ELF-1 (cell line): ENCODE measurements around the gene C6orf47.
"Not testable (repeated sequence)": the region's sequence is repeated elsewhere in the genome, so short reads cannot be mapped to it uniquely, and the experiment has no call there.

ENCODE experiments used
- DNase-seq: peaks from one replicate; pipeline ENCODE4 v3.0.0-alpha.2; 2016; ENCODE audit warnings: low read depth, low spot score

The C6orf47 gene, protein sequence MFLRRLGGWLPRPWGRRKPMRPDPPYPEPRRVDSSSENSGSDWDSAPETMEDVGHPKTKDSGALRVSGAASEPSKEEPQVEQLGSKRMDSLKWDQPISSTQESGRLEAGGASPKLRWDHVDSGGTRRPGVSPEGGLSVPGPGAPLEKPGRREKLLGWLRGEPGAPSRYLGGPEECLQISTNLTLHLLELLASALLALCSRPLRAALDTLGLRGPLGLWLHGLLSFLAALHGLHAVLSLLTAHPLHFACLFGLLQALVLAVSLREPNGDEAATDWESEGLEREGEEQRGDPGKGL

GRCh38 chr6:31660381-31661261 is at the start of gene C6orf47:
TSS of gene C6orf47 (minus strand) at chr6:31660778. CDS start at chr6:31659947, 831 bp downstream.
- peak; percentile 87 for DNase-seq

- not testable (repeated sequence) for DNase-seq
These were observed 48.6 kb upstream of the C6orf47 start for GRCh38 chr6:31709157-31709556.

DNA sequence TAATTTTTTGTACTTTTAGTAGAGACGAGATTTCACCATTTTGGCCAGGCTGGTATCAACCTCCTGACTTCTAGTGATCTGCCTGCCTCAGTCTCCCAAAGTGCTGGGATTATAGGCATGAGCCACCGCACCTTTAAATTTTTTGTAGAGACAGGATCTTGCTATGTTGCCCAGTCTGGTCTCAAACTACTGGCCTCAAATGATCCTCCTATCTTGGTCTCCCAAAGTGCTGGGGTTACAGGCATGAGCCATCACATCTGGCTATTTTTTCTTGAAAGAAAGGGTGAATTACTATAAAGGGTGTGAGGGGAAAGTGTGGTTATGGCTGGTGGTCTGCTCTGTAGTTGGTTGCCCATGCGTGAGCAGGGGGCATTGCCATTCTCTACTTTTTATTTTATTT is 47.6 kb upstream of the C6orf47 start:
- no peak for DNase-seq

DNA sequence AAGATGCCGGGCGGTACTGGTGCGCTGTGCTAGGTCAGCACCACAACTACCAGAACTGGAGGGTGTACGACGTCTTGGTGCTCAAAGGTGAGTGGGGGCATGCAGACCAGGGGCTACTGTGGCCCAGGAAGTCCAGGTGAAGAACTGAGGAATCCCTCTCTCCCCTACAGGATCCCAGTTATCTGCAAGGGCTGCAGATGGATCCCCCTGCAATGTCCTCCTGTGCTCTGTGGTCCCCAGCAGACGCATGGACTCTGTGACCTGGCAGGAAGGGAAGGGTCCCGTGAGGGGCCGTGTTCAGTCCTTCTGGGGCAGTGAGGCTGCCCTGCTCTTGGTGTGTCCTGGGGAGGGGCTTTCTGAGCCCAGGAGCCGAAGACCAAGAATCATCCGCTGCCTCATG is 47.1 kb upstream of the C6orf47 start:
- DNase-seq, result no peak

GRCh38 chr6:31706599-31706998 is 46.0 kb upstream of the C6orf47 start, which contains the start of gene LY6G6F:
TSS of gene LY6G6F (plus strand) at chr6:31706866. CDS start at chr6:31706907, 41 bp downstream.
- no peak for DNase-seq

DNA sequence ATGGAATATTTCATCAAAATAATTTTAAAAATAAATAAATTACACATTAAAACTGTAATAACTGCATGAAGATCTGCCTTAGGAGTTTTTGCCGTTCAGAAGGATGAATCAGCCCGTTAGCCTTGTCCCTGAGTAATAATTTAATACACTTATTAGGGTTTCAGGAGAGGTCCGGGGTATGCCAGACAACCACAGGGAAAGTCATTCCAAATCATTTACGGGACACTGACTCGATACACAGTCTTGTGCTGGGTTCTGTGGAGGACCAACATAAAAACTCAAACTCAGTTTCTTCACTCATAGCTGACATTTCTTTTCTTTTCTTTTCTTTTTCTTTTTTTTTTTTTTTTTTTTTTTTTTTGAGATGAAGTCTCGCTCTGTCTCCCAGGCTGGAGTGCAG is 45.4 kb upstream of the C6orf47 start:
- DNase-seq, result no peak

GRCh38 chr6:31702819-31703716 is 42.5 kb upstream of the C6orf47 start, which contains the start of gene ABHD16A:
TSS of gene ABHD16A (minus strand) at chr6:31703324. CDS start at chr6:31703281, 43 bp downstream.
- DNase-seq, result peak; percentile 98

- DNase-seq, result no peak
These were observed 41.8 kb upstream of the C6orf47 start for GRCh38 chr6:31702405-31702818.

- no peak for DNase-seq
These were observed 41.3 kb upstream of the C6orf47 start for GRCh38 chr6:31701666-31702404.

DNA sequence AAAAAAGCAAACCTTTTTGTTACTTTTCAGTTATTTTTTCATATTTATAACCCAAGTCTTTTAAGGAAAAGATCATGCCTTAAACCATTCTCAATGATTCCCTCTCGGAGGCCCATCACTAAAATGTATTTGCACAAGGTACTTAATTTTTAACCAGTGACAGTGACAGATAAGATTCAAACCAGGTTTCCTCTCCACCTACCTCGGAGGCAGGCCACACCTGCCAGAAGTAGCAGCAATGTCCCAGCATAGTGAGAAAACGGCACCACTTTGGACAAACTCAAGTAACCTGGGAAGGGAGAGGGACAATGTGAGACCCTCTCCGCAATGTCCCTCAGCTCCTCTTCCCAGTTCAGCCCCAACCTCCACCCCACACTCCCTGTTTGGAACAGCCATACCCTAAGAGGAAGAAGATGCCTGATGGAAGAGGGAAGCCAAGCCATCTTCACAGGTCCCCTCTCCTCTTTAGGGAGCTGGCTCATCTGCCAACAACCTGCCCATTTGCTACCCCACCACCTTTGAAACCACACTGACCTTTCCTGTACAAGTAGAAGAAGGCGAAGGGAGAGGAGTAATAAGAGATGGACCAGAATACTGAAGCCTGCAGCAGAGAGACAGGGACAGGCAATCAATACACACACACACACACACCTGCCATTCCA is 40.3 kb upstream of the C6orf47 start:
- DNase-seq, result no peak

DNA sequence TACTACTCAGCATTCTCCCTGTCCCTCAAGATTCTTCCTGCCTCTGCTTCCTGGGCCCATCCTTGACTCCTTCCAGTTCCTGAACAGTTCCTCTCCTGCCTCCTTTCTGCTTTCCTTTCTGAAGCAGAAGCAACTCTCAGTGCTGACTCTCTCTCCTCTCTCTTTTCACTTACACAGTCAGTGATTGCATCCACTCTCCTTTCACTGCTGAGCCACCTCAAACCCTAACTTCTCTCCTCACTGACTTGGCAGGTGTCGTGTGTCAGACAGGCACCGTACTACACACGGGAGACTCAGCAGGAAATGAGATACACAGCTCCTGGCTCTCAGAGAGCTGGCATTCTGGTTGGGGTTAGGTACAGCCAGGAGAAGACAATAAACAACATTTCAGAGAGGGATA is 37.0 kb upstream of the C6orf47 start:
- DNase-seq, result no peak

- no peak for DNase-seq
These were observed 33.0 kb upstream of the C6orf47 start for GRCh38 chr6:31693535-31693934.

DNA sequence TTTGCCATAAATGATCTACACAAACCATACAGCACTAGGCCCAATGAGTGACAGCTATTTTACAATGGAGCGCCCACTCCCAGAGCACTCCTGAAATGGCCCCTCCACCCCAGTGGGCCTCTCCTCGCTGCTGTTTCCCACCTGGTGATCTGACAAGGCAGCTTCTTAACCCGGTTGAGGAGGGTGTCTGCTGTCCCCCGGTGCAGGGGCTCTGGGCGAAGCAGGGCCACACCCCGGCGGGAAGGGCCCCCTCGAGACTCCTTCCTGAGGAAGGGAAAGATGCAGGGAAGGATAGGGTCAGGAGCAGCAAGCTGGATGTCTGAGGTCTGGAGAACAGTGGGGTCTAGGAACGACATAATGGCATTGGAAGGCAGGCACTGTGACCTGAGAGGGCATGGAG is 32.3 kb upstream of the C6orf47 start:
- DNase-seq, result no peak

GRCh38 chr6:31692353-31692752 is 31.8 kb upstream of the C6orf47 start:
- DNase-seq, result no peak

- DNase-seq, result no peak
These were observed 31.1 kb upstream of the C6orf47 start for GRCh38 chr6:31691564-31692108.

DNA sequence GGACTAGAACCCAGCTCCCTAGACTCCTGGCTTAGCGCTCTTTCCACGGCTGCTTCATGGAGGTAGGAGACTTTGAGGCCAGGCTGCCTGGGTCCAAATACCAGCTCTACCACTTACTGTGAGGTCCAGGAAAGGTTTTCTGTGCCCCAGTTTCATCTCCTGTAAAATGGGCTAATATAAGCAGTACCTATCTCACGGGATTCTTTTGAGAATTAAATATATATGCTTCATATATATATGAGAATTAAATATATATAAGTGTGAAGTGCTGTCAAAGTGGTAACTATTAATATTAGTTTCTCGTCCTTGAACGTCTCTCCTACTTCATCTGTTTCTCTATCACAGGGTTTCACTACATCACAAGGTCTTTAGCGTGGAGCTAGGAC is 30.5 kb upstream of the C6orf47 start:
- DNase-seq, result no peak

DNA sequence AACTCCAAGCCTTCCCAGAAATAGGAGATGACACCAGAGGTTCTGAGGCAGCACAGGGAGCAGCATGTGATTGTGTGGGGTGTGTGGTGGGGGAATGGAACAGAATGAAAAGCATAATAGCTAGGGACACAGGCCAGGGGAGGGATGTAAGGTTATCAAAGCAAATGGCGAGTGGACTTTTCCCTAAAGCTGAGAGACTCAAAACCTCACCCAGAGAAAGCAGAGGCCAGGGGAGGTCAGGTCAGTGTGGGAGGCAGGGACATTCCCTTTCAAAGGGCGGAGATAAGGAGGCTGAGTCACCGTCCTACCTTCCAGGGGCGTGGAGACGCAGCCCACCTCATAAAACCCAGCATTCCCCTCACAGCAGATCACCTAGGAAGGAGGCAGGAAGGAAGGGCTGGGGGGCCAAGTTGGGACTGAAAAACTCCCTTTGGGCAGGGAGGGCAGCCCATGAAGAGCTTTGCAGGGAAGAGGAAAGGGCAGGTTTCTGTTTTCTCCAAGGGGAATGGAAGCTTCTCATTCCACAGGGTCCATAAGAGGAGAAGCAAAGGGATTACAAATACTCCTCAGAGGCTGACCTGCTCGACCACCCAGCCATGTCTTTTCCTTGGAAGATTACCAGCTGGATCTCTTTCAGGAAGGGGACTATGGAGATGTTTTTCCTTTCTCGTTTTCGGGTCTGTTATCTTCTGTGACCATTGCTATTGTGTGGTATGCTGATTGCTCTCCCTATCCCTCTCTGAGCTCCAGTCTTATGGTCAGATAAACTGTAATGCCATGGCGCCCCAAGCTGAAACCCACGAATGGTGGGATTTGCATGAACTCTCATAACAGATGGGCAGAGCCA is 29.9 kb upstream of the C6orf47 start:
- peak; percentile 74 for DNase-seq

DNA sequence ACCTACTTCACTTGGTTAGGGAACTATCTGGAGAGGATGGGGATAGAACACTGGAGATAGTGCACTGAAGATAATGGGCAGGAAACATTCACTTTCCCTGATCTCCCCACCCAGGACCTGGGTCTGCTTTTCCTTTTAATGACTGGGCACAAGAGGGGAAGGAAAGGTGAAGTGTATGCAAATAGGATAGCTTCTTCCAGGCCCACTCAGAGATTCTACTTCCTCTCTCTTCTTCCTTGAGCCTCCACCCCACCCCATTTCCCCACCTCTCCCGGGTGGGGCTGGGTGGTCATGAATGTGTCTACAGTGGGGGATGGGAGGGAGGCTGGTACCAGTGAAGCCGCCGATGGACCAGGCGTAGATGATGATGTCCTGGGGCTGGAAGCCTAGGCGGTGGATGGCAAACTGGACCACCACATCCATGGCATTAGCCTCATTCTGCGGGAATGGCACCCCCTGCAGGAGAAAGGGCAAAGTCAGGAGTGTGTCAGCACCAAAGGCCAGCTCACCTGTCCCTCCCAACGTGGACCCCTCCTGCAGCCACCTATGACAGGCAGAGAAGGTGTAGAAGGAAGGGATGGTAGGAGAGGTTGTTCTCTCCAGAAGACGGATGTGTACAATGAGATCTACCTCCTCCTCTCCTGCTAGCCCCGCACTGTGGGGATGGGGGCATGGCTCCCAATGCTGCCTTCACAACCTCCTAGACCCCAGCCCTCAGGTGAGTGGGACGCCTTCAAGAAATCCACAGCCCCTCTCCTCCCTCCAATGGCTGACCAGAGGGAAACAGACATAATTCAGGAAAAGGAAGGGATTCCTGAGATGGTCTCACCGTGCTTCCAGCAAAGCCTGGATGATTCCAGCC is 28.9 kb upstream of the C6orf47 start:
- DNase-seq, result peak; percentile 23
